HG02571 (cell line): ENCODE data around the gene SHB.

Experiments
- ATAC-seq: cut with Tn5 transposase; IDR thresholded peaks from one replicate; pipeline ENCODE4 v1.9.1; 2021; ENCODE audit warnings: mild to moderate bottlenecking, moderate library complexity; ENCODE audit not compliant: unreplicated experiment

SHB gene

GRCh38 chr9:37939575-37940095, 129.4 kb downstream of the SHB start:
- ATAC-seq: no peak

GRCh38 chr9:37938121-37938891, 130.7 kb downstream of the SHB start:
- ATAC-seq: no peak

GRCh38 chr9:37937366-37937765, 131.7 kb downstream of the SHB start:
- ATAC-seq: no peak

- no peak for ATAC-seq
These were observed 132.1 kb downstream of the SHB start for GRCh38 chr9:37936965-37937364.

GRCh38 chr9:37936376-37936775, 132.7 kb downstream of the SHB start:
- ATAC-seq: no peak

DNA sequence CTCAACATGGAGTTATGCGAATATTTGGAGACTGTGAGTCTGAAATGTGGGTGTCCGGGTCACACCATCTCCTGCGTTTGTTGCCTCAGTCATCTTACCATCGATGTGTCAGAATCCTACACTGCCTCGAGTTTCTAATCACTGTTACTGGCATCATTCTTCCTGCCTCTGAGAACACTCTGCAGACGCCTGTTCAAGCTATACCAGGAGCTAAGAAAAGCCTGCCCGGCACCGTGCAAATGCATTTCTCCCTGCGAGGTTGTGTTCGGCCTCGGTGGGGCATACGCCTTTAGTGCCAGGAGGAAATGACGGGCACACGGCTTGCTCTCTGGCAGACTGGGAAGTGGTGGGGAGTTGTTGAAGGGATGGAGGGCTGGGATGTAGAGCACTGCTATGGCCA, 133.9 kb downstream of the SHB start:
- no peak for ATAC-seq

- no peak for ATAC-seq
These were observed 137.4 kb downstream of the SHB start for GRCh38 chr9:37931592-37931991.

DNA sequence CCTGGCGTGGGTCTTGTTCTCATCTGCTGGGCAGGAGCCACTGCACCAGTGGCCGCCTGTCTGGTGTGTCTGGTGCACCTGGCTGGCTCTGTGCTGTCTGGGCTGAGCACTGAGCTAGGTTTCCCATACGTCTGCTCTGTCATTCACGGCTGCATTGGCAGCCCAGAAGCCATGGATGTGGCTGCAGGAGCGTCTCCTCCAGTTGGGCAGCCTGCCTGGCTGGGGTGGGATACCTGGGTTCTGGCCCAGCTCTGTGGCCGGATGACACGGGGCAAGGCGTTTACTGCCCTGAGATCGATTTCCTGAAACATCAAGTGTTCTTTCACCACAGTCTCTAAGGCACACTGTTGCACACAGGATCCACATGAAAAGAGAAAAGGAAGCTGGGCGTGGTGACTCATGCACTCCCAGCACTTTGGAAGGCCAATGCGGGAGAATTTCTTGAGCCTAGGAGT, 139.6 kb downstream of the SHB start:
- no peak for ATAC-seq

DNA sequence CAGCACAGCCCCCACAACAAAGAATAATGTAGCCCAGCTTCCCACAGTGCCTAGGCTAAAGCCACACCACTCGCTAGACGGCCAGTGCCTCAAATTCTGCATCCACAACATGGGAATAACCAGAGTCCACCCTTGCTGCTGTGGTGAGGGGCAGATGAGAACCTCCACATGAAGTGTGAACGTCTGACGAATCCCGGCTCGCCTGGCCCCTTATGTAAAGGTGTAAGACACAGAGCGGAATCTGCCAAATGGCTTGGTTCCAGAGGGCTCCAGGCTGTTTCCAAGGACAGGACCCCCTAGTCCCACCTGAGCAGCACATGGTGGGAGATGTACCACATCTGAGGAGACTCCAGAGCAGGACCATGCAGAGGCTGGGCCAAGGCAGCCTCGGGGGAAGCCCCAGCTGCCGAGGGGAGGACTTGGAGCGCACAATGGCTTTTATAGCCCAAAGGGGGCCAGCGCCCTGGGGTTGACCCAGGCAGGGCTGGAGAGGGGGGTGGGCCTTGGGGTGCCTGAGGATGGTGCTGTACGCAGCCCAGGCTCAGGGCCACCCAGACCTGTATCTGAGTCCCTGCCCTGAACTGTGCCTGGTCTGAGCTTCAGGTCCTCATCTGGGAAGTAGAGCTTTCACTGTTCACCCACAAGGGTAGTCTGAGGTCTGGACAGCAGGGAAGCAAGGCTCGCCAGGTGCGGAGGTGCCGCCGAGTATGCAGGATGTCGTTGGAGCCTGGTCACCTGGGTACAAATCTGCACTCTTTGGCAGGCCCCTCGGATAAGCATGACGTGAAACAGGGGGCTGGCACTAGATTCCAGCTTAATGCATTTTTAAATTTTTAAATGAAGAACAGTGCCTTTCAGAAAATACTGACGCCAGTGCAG, 140.2 kb downstream of the SHB start:
- no peak for ATAC-seq

- ATAC-seq: no peak
These were observed 141.2 kb downstream of the SHB start for GRCh38 chr9:37927601-37928551.

GRCh38 chr9:37927132-37927531, 141.9 kb downstream of the SHB start:
- ATAC-seq: no peak

- no peak for ATAC-seq
These were observed 142.3 kb downstream of the SHB start for GRCh38 chr9:37926737-37927118.

- ATAC-seq: no peak
These were observed 143.0 kb downstream of the SHB start for GRCh38 chr9:37925786-37926736.

GRCh38 chr9:37925006-37925405, 144.0 kb downstream of the SHB start:
- no peak for ATAC-seq

- no peak for ATAC-seq
These were observed 144.5 kb downstream of the SHB start for GRCh38 chr9:37924538-37924937.

- no peak for ATAC-seq
These were observed 145.1 kb downstream of the SHB start for GRCh38 chr9:37923796-37924427.

- no peak for ATAC-seq
These were observed 145.8 kb downstream of the SHB start for GRCh38 chr9:37923118-37923795.

- no peak for ATAC-seq
These were observed 146.5 kb downstream of the SHB start for GRCh38 chr9:37922363-37923117.
